HG03575 (cell line): ENCODE measurements around the gene E2F4.

Experiments
- ATAC-seq: cut with Tn5 transposase; IDR thresholded peaks from one replicate; pipeline ENCODE4 v1.9.1; 2021; ENCODE audit not compliant: unreplicated experiment, insufficient number of reproducible peaks, low FRiP score; ENCODE audit errors: extremely low read depth

Gene E2F4

GRCh38 chr16:67156143-67156844, 35.7 kb upstream of the E2F4 start:
- ATAC-seq, result no peak

- no peak for ATAC-seq
Observed at GRCh38 chr16:67157106-67157748, 34.7 kb upstream of the E2F4 start.

GRCh38 chr16:67157892-67158635, 33.9 kb upstream of the E2F4 start:
- ATAC-seq, result no peak

- ATAC-seq, result no peak
Observed at GRCh38 chr16:67158637-67159600, 33.0 kb upstream of the E2F4 start.

GRCh38 chr16:67161595-67162058, 30.3 kb upstream of the E2F4 start:
- no peak for ATAC-seq

- ATAC-seq, result no peak
Observed at GRCh38 chr16:67162506-67163163, 29.3 kb upstream of the E2F4 start.

- ATAC-seq, result no peak
Observed at GRCh38 chr16:67163164-67163998, 28.6 kb upstream of the E2F4 start.

GRCh38 chr16:67163999-67164558, 27.9 kb upstream of the E2F4 start:
- ATAC-seq, result no peak

- ATAC-seq, result no peak
Observed at GRCh38 chr16:67164599-67165061, 27.3 kb upstream of the E2F4 start, which contains the start of gene HSF4. Gene HSF4 (plus strand): TSS chr16:67164745. CDS start chr16:67164812, 67 bp downstream.

- ATAC-seq, result no peak
Observed at GRCh38 chr16:67165121-67166078, 26.6 kb upstream of the E2F4 start.

- no peak for ATAC-seq
Observed at GRCh38 chr16:67166110-67166547, 25.8 kb upstream of the E2F4 start.

- no peak for ATAC-seq
Observed at GRCh38 chr16:67166598-67167168, 25.3 kb upstream of the E2F4 start.

- no peak for ATAC-seq
Observed at GRCh38 chr16:67167588-67167987, 24.4 kb upstream of the E2F4 start.

GRCh38 chr16:67169011-67169451, 22.9 kb upstream of the E2F4 start:
- ATAC-seq, result no peak

GRCh38 chr16:67169642-67170167, 22.2 kb upstream of the E2F4 start:
- ATAC-seq, result no peak
